Measurements from ENCODE around the gene CCL7.

DNA sequence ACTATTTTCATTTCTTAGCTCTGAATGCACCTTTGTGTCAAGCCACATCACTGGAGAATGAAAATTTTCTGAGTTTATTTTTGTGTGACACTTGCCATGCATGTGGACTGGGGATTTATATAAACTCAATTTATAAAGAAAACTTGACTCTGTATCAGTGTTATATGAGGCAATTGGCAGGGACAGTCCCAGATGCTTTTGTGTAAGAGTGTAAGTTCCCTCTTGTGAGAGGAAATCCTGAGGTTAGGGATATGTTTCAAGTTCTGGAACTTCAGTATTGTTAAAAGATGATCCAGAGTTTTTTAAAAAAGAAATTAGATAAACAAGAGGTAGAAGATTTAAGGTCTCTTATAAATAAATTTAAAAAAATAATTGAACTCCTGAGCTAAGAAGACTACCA, 38.4 kb downstream of the CCL7 start:
- TF ChIP-seq, protein P1, sequence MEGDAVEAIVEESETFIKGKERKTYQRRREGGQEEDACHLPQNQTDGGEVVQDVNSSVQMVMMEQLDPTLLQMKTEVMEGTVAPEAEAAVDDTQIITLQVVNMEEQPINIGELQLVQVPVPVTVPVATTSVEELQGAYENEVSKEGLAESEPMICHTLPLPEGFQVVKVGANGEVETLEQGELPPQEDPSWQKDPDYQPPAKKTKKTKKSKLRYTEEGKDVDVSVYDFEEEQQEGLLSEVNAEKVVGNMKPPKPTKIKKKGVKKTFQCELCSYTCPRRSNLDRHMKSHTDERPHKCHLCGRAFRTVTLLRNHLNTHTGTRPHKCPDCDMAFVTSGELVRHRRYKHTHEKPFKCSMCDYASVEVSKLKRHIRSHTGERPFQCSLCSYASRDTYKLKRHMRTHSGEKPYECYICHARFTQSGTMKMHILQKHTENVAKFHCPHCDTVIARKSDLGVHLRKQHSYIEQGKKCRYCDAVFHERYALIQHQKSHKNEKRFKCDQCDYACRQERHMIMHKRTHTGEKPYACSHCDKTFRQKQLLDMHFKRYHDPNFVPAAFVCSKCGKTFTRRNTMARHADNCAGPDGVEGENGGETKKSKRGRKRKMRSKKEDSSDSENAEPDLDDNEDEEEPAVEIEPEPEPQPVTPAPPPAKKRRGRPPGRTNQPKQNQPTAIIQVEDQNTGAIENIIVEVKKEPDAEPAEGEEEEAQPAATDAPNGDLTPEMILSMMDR (conservative IDR thresholded peaks at IDR 0.05; ENCODE audit: low read length), result no peak
- no peak for TF ChIP-seq EZH2phosphoT487 (IDR thresholded peaks at IDR 0.05; ENCODE audit: borderline replicate concordance, low read depth, low read length)

Measured in OCI-LY7 (cell line).